Measurements from ENCODE around the gene CASP10. TPM values are rescaled to one million over a fixed set of nuclear protein-coding genes. Genes with fewer than 3 reads are reported as not detected.

Gene CASP10
- total and polyA plus RNA-seq, 9 of the 15 experiments (the other 6 are each of a cell fraction or from before 2014, with no cell fraction given), result 7.1 to 20.4 (median 10.8) TPM

GRCh38 chr2:201194097-201194496 is 11.2 kb downstream of the CASP10 start:
- no TSS peak for BruUV-seq (replicated peaks)
- no peak for ATAC-seq
- no peak overlapping the region for H3K27ac ChIP-seq (ENCODE audit: extremely low read depth, low read depth, low read length)
- H2AFZ ChIP-seq (ENCODE audit: low read depth, low read length), result no peak overlapping the region
- H3K36me3 ChIP-seq (ENCODE audit: control insufficient read depth, insufficient read depth, low read length), result peaks cover 70% of the 10 kb centered on the region; the same call in 2 of the 3 replicates
- H3K9me3 ChIP-seq (replicated peaks; ENCODE audit: control insufficient read depth, insufficient read depth, low read depth, low read length), result no peaks in the 10 kb centered on the region
- no peak overlapping the region for H3K9ac ChIP-seq (ENCODE audit: insufficient read depth in 1 of 2, low read depth in 2 of 2, low read length in 2 of 2)
- peaks cover 7 to 13% of the 10 kb centered on the region in 2 experiments; a peak in 3 of 5 replicates for H3K4me1 ChIP-seq (replicated peaks in 1 of 2; ENCODE audit: control insufficient read depth in 2 of 2, insufficient read depth in 2 of 2, low read length in 2 of 2)
- no peak for FAIRE-seq
- DNase-seq (ENCODE audit: extremely low read depth in 1 of 4, low spot score in 3 of 4), result no peak
- no peaks in the 10 kb centered on the region for H4K20me1 ChIP-seq (replicated peaks; ENCODE audit: control insufficient read depth, insufficient read depth, low read length)
- H3K79me2 ChIP-seq (ENCODE audit: control insufficient read depth, insufficient read depth, low read length), result no peaks in the 10 kb centered on the region
- no peak overlapping the region for H3K4me3 ChIP-seq
- CTCF ChIA-PET (ENCODE audit: low intra/inter-chr PET ratio), result no interaction called here
- no peaks in the 10 kb centered on the region for H3K9me1 ChIP-seq (ENCODE audit: control insufficient read depth, insufficient read depth, low read length)
- intact Hi-C loops (cut with micrococcal nuclease), result no loop called here
- H3K4me2 ChIP-seq (ENCODE audit: insufficient read depth, low read length), result no peak overlapping the region
- POLR2A ChIA-PET, result no interaction called here
- WGBS (ENCODE audit: insufficient coverage, low coverage, missing lambda C conversion rate), result 62% methylated on average over 3 of the region's 3 CpGs
- H3K27me3 ChIP-seq (ENCODE audit: control insufficient read depth in 2 of 2, insufficient read depth in 2 of 2, low read length in 2 of 2), result no peaks in the 10 kb centered on the region
- in situ Hi-C loops (cut with MboI), result loop anchor here (25.0 kb wide), 1 partner anchor 482 kb away; no protein-coding TSS in a partner anchor
- TF ChIP-seq RBM34 (IDR thresholded peaks at IDR 0.05; ENCODE audit: borderline replicate concordance, insufficient read depth, low read length) (no peak), ZBTB1 (CRISPR knock-in tag; IDR thresholded peaks at IDR 0.05; ENCODE audit: borderline replicate concordance, low read depth) (no peak), HNRNPL (IDR thresholded peaks at IDR 0.05; ENCODE audit: low read depth, low read length) (no peak), ZNF398 (CRISPR knock-in tag; IDR thresholded peaks at IDR 0.05) (no peak), ZSCAN29 (IDR thresholded peaks at IDR 0.05) (no peak), U2AF1 (optimal IDR thresholded peaks at IDR 0.05; ENCODE audit: low read depth, low read length) (no peak), PTTG1 (tag; IDR thresholded peaks at IDR 0.05; ENCODE audit: low read depth) (no peak), ZFX (CRISPR knock-in tag; IDR thresholded peaks at IDR 0.05) (no peak), MAFG (tag; conservative IDR thresholded peaks at IDR 0.05) (no peak), SIX5 (IDR thresholded peaks at IDR 0.05; ENCODE audit: borderline replicate concordance in 1 of 2, insufficient read depth in 1 of 2, low read depth in 1 of 2, low read length in 2 of 2) (no peak), ZNF41 (CRISPR knock-in tag; conservative IDR thresholded peaks at IDR 0.05) (no peak), ZNF146 (CRISPR knock-in tag; IDR thresholded peaks at IDR 0.05; ENCODE audit: unreplicated experiment) (no peak), EZH2 (IDR thresholded peaks at IDR 0.05; ENCODE audit: borderline replicate concordance, low read depth, low read length) (no peak)
- TF ChIP-seq, protein P1, sequence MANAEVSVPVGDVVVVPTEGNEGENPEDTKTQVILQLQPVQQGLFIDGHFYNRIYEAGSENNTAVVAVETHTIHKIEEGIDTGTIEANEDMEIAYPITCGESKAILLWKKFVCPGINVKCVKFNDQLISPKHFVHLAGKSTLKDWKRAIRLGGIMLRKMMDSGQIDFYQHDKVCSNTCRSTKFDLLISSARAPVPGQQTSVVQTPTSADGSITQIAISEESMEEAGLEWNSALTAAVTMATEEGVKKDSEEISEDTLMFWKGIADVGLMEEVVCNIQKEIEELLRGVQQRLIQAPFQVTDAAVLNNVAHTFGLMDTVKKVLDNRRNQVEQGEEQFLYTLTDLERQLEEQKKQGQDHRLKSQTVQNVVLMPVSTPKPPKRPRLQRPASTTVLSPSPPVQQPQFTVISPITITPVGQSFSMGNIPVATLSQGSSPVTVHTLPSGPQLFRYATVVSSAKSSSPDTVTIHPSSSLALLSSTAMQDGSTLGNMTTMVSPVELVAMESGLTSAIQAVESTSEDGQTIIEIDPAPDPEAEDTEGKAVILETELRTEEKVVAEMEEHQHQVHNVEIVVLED (CRISPR knock-in tag; IDR thresholded peaks at IDR 0.05), result no peak
- TF ChIP-seq, protein P2, sequence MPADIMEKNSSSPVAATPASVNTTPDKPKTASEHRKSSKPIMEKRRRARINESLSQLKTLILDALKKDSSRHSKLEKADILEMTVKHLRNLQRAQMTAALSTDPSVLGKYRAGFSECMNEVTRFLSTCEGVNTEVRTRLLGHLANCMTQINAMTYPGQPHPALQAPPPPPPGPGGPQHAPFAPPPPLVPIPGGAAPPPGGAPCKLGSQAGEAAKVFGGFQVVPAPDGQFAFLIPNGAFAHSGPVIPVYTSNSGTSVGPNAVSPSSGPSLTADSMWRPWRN (IDR thresholded peaks at IDR 0.05; ENCODE audit: low read depth), result no peak
- TF ChIP-seq, protein P3, sequence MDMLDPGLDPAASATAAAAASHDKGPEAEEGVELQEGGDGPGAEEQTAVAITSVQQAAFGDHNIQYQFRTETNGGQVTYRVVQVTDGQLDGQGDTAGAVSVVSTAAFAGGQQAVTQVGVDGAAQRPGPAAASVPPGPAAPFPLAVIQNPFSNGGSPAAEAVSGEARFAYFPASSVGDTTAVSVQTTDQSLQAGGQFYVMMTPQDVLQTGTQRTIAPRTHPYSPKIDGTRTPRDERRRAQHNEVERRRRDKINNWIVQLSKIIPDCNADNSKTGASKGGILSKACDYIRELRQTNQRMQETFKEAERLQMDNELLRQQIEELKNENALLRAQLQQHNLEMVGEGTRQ (CRISPR knock-in tag; IDR thresholded peaks at IDR 0.05), result no peak

Data from K562 (cell line).